HCT116 (cell line): Measurements from ENCODE around the gene LTB4R. TPM values are rescaled to one million over a fixed set of nuclear protein-coding genes. Genes with fewer than 3 reads are reported as not detected.

Experiments
- ATAC-seq: fragments of 200-7000 bp; cut with Tn5 transposase; 2 replicates; pipeline ENCODE4 v1.9.1; 2020; ENCODE audit warnings: mild to moderate bottlenecking, moderate library complexity
- BruUV-seq: library from RNA; stranded (reverse); fragments of 400-500 nt; replicated peaks from 2 replicates; lab custom pipeline; 2021; lab: Mats Ljungman, UMichigan
- CTCF ChIA-PET: fragments of 300-600 bp; sonication (Branson Sonifier 250); formaldehyde crosslinking; loops from one replicate; lab custom pipeline; 2021; ENCODE audit warnings: antibody characterized with exemption; lab: Charles Lee
- POLR2A ChIA-PET: fragments of 300-600, 350-600 bp; sonication (Branson Sonifier 250); formaldehyde crosslinking; loops from one replicate; lab custom pipeline; 2021; ENCODE audit warnings: antibody characterized with exemption; lab: Charles Lee
- RAD21 ChIA-PET, 2 experiments: fragments of 300-600 bp; sonication (Branson Sonifier 250); formaldehyde crosslinking; loops; one replicate each; lab custom pipeline; 2023; ENCODE audit warnings: low total read pairs in 2 of 2; ENCODE audit not compliant: uncharacterized antibody in 2 of 2, unreplicated experiment in 2 of 2, low non-redundant PET in 1 of 2; lab: Charles Lee
- DNase-seq: peaks from one replicate; pipeline ENCODE4 v3.0.0-alpha.2; 2010; ENCODE audit warnings: low read depth, low spot score
- H2AFZ ChIP-seq: fragments of 200-600 bp; shearing (Covaris generic), sonication (generic); 2 replicates; pipeline ENCODE4 v1.6.1; 2017; ENCODE audit warnings: low read depth, mixed run types, mixed read lengths, antibody characterized with exemption, low read length; ENCODE audit not compliant: poor library complexity, severe bottlenecking
- H3K27ac ChIP-seq: 2 replicates; pipeline ENCODE4 v1.5.1; 2012; ENCODE audit warnings: low read depth, low read length
- H3K27me3 ChIP-seq: fragments of 200-600 bp; sonication (generic); 2 replicates; pipeline ENCODE4 v1.6.1; 2016; ENCODE audit warnings: mixed run types, low read length, mixed read lengths; ENCODE audit not compliant: insufficient read depth
- H3K36me3 ChIP-seq, 2 experiments: fragments of 200-500 bp in 1 of 2; fragments of 200-600 bp in 1 of 2; sonication (Bioruptor generic) in 1 of 2; sonication (generic) in 1 of 2; 2 replicates each; pipeline versions ENCODE4 v1.5.1 to v1.6.1; 2014 to 2016; ENCODE audit warnings: low read length in 2 of 2, inconsistent platforms in 1 of 2, mixed read lengths in 1 of 2, mixed run types in 1 of 2; ENCODE audit not compliant: insufficient read depth in 2 of 2, control insufficient read depth in 1 of 2
- H3K4me1 ChIP-seq, 2 experiments: fragments of 200-600 bp in 1 of 2; sonication (generic) in 1 of 2; 2 replicates each; pipeline versions ENCODE4 v1.5.1 to v1.6.1; 2012 to 2017; ENCODE audit warnings: low read length in 2 of 2, inconsistent platforms in 1 of 2, mild to moderate bottlenecking in 1 of 2, mixed read lengths in 1 of 2, mixed run types in 1 of 2, moderate library complexity in 1 of 2; ENCODE audit not compliant: insufficient read depth in 2 of 2, control insufficient read depth in 1 of 2
- H3K4me2 ChIP-seq: fragments of 200-600 bp; sonication (generic); 2 replicates; pipeline ENCODE4 v1.6.1; 2017; ENCODE audit warnings: mixed run types, low read length, mixed read lengths
- H3K4me3 ChIP-seq, 2 experiments: fragments of 200-600 bp in 1 of 2; sonication (generic) in 1 of 2; replicated peaks in 1 of 2; 2 replicates each; pipeline ENCODE4 v1.5.1; 2011 to 2016; ENCODE audit warnings: low read length in 2 of 2, control low read depth in 1 of 2, low read depth in 1 of 2, mild to moderate bottlenecking in 1 of 2, mixed read lengths in 1 of 2, mixed run types in 1 of 2
- H3K79me2 ChIP-seq: fragments of 200-600 bp; sonication (generic); 2 replicates; pipeline ENCODE4 v1.6.1; 2017; ENCODE audit warnings: mild to moderate bottlenecking, mixed run types, low read length, moderate library complexity, mixed read lengths; ENCODE audit not compliant: insufficient read depth
- H3K9ac ChIP-seq: fragments of 200-600 bp; sonication (generic); 2 replicates; pipeline ENCODE4 v1.6.1; 2016; ENCODE audit warnings: low read length, mixed read lengths
- H3K9me2 ChIP-seq: fragments of 200-600 bp; sonication (generic), shearing (Covaris generic); 2 replicates; pipeline ENCODE4 v1.6.1; 2017; ENCODE audit warnings: mixed run types, mild to moderate bottlenecking, moderate library complexity; ENCODE audit not compliant: insufficient read depth
- H3K9me3 ChIP-seq, 2 experiments: fragments of 200-500 bp in 1 of 2; fragments of 200-600 bp in 1 of 2; sonication (Bioruptor generic) in 1 of 2; sonication (generic) in 1 of 2; 2 replicates each; pipeline ENCODE4 v1.6.1; 2014 to 2017; ENCODE audit warnings: low read length in 2 of 2, mixed read lengths in 2 of 2, inconsistent platforms in 1 of 2, low read depth in 1 of 2, mild to moderate bottlenecking in 1 of 2, mixed run types in 1 of 2, moderate library complexity in 1 of 2; ENCODE audit not compliant: control insufficient read depth in 1 of 2, insufficient read depth in 1 of 2
- H4K20me1 ChIP-seq: fragments of 200-600 bp; sonication (generic), shearing (Covaris generic); 2 replicates; pipeline ENCODE4 v1.6.1; 2017; ENCODE audit warnings: mixed run types, mild to moderate bottlenecking, moderate library complexity; ENCODE audit not compliant: insufficient read depth
- CBX3 ChIP-seq: IDR thresholded peaks from 2 replicates; pipeline ENCODE4 v1.6.1; 2012; ENCODE audit warnings: low read depth
- EZH2 ChIP-seq: fragments of 200-600 bp; sonication (generic); IDR thresholded peaks from 2 replicates; pipeline ENCODE4 v1.6.1; 2017; ENCODE audit warnings: antibody characterized with exemption, mixed run types
- EZH2phosphoT487 ChIP-seq: fragments of 200-600 bp; IDR thresholded peaks from 2 replicates; pipeline ENCODE4 v1.6.1; 2018; ENCODE audit warnings: antibody characterized with exemption, borderline replicate concordance
- REST ChIP-seq: IDR thresholded peaks from 2 replicates; pipeline ENCODE4 v1.6.1; 2012; ENCODE audit warnings: low read depth
- SP1 ChIP-seq: IDR thresholded peaks from 2 replicates; pipeline ENCODE4 v1.6.1; 2012; ENCODE audit warnings: low read depth
- ZFX ChIP-seq: fragments of 450-650 bp; IDR thresholded peaks from 2 replicates; pipeline ENCODE4 v1.6.1; 2017
- intact Hi-C: fragments of 100-400 bp; cut with micrococcal nuclease; formaldehyde crosslinking; loops from 2 replicates; pipeline ENCODE4 v1.10.0; 2022
- total RNA-seq: library from RNA; stranded (reverse); gene quantifications from one replicate; pipeline ENCODE4 v1.2.1, GENCODE V29; 2021; ENCODE audit not compliant: unreplicated experiment
- TF ChIP-seq, protein P1 (sequence below): IDR thresholded peaks from 2 replicates; pipeline ENCODE4 v1.6.1; 2012

The LTB4R gene
- total RNA-seq, 1 experiment from 2014 or later: 14.8 TPM

DNA sequence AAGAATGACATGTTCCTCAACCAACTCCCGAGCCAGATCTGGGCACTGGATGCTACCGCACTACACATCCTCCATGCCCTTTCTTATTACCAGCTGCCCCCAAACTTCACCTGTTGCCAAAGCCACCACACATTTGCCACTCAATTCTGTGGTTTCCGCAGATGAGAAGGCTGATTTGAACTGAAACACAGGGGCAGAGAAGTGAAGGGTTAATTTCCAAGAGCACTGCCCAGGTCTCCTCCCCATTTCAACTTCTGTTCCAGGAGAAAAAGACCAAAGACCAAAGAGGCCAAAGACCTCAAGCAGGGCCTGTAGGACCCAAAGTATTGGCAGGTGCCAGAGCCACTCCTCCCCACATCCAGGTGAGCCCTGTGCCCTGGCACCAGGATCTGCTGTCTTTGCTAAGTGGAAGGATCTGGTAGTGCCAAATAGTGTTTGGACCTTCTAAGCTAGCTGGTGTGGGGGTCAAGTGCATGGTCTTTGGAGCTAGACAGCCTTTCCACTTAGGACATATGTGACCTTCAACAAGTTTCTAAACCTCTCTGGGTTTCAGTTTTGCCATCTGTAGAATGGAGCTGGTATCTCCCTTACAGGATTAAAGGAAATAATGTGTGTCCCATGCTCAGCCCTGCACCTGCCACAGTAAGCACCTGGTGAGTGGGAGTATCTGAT lies 19.7 kb upstream of the LTB4R start:
- Histone ChIP-seq H3K4me1 (no peaks in the 10 kb centered on the region), H3K36me3 (peaks cover 17 to 23% of the 10 kb centered on the region in 2 experiments), H3K4me2 (no peak overlapping the region), H2AFZ (no peak overlapping the region), H3K9me2 (no peaks in the 10 kb centered on the region), H3K79me2 (no peaks in the 10 kb centered on the region), H3K9ac (no peak overlapping the region), H3K27me3 (no peaks in the 10 kb centered on the region), H3K9me3 (no peaks in the 10 kb centered on the region), H4K20me1 (no peaks in the 10 kb centered on the region), H3K27ac (no peak overlapping the region), H3K4me3 (no peak overlapping the region)
- TF ChIP-seq, protein P1, sequence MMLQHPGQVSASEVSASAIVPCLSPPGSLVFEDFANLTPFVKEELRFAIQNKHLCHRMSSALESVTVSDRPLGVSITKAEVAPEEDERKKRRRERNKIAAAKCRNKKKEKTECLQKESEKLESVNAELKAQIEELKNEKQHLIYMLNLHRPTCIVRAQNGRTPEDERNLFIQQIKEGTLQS: no peak
- TF ChIP-seq SP1: no peak
- no peak for TF ChIP-seq EZH2
- TF ChIP-seq REST: no peak
- no peak for TF ChIP-seq ZFX
- TF ChIP-seq CBX3: no peak
- no peak for TF ChIP-seq EZH2phosphoT487
- intact Hi-C loops: loop anchor here (10.0 kb wide), 1 partner anchor 307 kb away; the partner anchor contains the start of gene DHRS4L2
- no peak for DNase-seq
- ChIA-PET RAD21 (no interaction called here), CTCF (interaction anchor here (1.9 kb wide), 1 partner anchor 49 kb away, joined by 7 read pairs; the partner anchor contains the start of gene TINF2), POLR2A (no interaction called here)
- ATAC-seq: no peak
- BruUV-seq: no TSS peak
